GM19452 (cell line): ENCODE measurements around the gene TP63.
A peak's percentile ranks its signal among the peaks of the same experiment; 100 is the strongest.

ENCODE experiments used
- ATAC-seq: cut with Tn5 transposase; IDR thresholded peaks from one replicate; pipeline ENCODE4 v1.9.1; 2021; ENCODE audit not compliant: unreplicated experiment

Gene TP63

DNA sequence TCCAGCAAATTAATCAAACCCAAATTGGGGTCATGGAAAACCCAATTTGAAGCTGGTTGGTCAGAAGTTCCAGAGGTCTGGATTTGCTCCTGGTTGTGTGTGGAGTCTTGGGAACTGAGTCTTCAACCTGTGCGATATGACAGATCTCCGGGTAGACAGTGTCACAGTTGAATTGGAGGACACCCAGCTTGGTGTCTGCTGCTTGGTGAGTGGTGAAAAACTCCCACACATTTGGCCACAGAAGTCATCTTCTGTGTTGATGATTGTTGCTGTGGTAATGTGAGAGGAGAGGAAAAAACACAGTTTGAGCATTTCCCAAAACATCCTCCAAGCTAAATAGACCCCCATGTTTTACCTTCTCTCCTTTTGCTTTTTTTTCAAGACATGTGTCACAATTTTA, 218.1 kb downstream of the TP63 start:
- no peak for ATAC-seq

DNA sequence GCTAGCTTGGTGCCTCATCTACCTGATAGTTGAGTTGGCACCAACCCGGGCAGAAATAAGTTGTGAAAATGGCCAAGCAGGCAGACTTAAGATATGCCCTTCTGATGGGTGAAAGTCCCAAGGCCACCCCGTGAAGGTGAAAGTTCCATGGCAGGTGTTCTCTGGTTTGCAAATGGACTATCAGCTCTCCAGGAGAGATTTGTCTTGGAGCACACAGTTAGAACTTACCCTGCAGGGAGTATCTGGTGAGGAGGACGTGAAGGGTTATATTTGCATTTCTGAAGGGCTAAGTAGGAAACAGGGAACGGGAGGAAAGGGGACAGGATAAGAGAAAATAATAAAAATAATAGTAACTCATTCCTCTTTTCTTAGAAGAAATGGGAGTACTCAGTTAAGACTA, 220.5 kb downstream of the TP63 start:
- no peak for ATAC-seq

DNA sequence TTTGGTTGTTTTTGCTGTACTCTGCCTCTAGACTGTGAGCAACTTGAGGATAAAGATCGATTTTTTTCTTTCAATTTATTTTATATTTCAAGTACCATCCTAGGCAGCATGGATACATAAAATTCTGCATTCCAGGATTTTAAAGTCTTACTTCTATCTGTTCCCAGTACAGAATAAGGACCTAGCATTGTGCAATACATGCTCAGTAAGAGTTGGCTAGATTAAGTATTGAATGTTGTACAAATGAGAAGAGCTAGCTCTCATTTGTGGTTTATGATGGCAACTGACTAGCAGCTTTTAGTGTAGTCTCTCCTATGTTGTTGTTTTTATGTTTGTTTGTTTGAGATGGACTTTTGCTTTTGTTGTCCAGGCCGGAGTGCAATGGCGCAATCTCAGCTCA, 222.7 kb downstream of the TP63 start:
- no peak for ATAC-seq

GRCh38 chr3:189860296-189860695, 229.1 kb downstream of the TP63 start:
- ATAC-seq, result no peak

GRCh38 chr3:189862385-189862998, 231.3 kb downstream of the TP63 start:
- ATAC-seq, result no peak

DNA sequence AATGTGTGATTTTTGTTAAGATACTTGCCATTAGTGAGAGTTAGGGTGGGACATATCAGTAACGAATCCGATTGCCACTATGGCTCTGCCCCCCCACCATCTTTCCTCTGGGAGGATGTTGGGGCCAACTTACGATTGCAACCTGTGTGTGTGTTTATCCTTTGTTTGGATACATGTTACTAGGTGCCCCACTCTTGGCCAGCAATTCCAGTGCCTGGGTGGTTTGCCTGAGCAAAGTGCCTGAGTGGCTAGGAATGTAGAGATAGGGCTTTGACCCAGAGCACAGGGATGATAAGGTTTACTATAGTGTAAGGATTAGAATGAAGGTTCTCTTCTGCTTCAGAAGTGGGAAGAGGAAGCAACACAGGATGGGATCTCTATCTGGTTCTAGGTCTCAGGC, 231.8 kb downstream of the TP63 start:
- no peak for ATAC-seq

DNA sequence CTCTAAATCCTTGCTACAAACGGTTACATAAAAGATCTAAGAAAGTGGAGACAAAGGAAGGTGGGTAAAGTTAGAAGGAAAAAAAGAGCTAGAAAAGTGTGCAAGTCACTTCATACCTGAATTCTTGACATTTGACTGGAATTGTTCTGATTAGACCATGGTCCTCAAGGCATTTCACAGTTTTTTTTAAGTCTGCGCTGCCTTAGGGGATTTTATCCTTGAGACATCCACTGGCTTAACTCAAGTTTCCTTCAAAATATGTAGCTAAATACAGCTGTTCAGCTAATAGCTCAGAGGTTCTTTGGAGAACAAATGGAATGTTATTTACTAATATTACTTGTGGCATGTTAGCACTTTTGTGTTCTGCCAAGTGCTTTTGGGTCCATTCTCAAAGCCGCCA, 236.9 kb downstream of the TP63 start:
- no peak for ATAC-seq

DNA sequence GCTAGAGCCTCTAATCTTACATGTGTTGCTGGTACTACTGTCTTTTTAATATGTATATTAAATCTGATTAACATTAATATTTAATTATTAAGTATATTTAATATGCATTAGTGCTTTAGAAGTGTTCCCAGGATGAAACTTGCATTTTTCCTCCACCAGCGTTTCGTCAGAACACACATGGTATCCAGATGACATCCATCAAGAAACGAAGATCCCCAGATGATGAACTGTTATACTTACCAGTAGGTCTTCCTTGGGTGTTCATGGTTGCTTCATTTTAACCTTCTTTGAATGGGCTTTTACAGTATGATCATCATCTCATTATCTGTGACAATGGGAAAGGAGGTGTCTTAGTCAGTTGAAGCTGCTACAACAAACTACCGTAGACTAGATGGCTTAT, 238.0 kb downstream of the TP63 start:
- ATAC-seq, result no peak

GRCh38 chr3:189871418-189871817, 240.2 kb downstream of the TP63 start:
- no peak for ATAC-seq

DNA sequence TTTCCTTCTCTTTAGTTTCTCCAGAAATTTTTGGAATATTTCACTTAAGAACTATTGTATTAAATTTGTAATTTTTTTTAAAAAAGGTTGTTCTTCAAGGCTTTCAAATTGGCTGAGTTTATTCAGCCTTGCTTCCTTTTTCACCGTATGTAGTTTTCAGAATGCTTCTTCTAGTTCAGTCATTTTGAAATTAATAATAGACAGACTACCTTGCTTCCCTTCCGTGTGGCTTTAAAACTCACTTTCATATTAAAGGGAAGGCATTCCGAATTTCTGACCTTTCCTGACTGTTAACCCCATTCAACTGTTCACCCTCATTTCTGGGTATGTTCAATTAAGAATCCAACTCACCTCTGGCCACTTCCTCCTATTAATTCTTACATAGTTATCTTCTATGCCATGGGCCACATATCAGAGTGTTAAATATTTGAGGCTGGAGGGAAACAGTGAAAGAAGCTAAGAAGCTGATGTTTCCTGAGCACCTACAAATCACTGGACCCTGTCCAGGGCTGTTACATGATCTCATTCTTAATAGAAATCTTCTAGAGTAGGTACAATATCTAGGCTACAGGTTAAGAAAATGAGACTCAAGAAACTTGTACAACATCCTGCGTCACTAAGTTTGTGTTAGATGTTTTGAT, 252.0 kb downstream of the TP63 start:
- ATAC-seq, result peak; percentile 80

- no peak for ATAC-seq
Observed at GRCh38 chr3:189890496-189890895, 259.3 kb downstream of the TP63 start.

DNA sequence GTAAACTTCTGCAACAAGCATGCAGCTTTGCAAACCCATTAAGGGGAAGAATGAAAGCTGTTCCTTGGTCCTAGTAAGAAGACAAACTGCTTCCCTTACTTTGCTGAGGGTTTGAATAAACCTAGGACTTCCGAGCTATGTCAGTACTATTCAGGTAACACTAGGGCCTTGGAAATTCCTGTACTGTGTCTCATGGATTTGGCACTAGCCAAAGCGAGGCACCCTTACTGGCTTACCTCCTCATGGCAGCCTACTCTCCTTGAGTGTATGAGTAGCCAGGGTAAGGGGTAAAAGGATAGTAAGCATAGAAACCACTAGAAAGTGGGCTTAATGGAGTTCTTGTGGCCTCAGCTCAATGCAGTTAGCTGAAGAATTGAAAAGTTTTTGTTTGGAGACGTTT, 265.3 kb downstream of the TP63 start:
- ATAC-seq, result no peak

GRCh38 chr3:189897406-189897805, 266.2 kb downstream of the TP63 start:
- ATAC-seq, result no peak

- no peak for ATAC-seq
Observed at GRCh38 chr3:189898559-189899153, 267.5 kb downstream of the TP63 start.

GRCh38 chr3:189899186-189899585, 268.0 kb downstream of the TP63 start:
- ATAC-seq, result no peak

DNA sequence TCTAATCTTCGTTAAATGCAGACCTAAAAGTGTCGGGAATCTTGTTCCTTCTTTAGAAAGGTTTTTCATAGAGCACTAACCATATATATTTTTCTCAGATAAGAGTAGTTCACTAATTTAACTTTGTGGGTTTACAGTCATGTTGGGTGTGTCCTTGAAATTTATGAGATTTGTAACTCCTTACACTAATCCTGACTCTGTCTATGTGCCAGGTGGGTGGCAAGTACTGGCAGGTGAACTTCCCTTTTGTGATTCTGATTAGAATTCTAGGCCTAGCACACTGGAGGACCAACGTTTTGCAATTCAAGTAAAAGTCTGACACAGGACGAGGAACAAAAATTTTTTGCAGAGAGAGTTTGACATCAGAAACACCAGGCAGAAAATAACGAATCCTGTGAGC, 269.4 kb downstream of the TP63 start:
- no peak for ATAC-seq

DNA sequence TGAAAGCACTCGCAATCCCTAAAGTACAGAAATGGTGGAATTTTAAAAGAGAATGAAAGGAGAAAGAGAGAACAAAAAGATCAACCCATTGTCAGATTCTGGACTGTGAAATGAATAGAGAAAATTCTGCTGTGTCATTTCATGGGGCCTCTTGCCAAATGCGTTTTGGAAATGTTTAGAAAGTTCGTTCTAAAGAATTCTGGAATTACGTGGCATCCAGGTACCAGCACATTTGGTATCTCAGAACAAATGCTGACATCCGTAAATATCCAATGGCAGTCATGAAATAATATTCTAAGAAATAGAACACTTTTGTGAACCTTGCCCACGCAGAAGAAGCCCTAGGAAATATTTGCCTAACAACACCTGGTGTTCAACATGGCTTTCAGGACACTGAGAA, 270.3 kb downstream of the TP63 start:
- no peak for ATAC-seq

- no peak for ATAC-seq
Observed at GRCh38 chr3:189902230-189903186, 271.3 kb downstream of the TP63 start.

DNA sequence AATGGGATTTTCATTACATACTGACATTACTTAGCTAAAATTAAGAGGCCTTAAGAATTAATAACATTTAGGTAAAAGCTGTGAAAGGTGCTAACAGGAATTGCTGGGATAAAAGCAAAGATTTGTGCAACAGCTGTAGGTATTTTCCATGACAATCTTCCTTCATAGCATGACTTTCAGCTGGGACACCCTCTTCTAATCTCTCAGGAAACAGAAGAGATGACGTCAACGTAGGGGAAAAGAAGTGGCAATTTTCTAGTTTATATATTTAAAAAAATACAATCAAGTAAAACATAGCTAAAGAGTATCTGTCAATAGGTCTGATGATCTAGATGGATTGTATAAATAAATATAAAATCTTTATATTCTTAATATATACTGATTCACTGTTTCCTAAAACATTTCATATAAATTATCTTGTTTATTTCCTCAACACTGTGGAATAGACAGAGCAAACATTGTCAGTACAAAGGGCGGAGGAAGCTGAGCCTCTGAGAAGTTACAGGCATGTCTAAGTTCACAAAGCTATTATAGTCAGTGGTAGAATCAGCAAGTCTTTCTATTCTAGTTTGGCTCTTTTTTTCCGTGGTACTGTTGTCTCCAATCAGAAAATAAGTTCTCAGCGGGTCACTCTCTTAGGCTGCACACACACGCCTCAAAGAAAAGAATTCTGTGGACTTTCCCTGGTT, 272.5 kb downstream of the TP63 start:
- ATAC-seq, result no peak

- ATAC-seq, result no peak
Observed at GRCh38 chr3:189907803-189908202, 276.6 kb downstream of the TP63 start.

DNA sequence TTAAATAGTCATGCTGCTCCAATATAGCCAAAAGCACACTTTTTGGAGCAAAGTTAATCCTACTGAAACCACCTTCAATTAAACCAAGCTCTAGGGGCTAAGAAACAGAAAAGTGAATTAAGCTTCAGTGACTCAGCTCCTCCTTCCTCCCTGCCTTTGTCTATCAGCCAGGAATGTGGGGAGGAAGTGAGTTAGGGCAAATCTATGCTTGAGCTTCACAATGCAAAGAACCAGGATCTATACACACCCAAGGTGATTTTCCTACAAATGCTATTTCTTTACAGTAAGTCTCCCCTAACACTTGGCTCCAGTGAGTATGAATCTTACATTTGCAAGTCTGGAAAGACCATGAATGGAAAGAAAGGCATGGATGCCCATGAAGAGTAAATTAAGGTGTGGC, 277.5 kb downstream of the TP63 start:
- no peak for ATAC-seq
